ENCODE results near the gene RAB27A. TPM values are rescaled to one million over a fixed set of nuclear protein-coding genes. Genes with fewer than 3 reads are reported as not detected.

RAB27A gene
- polyA plus RNA-seq, 1 of the 3 experiments (the other 2 are of a cell fraction): 9.6 TPM

- CTCF ChIA-PET: interaction anchor here (1.0 to 2.3 kb wide), 8 partner anchors 16 to 649 kb away, joined by 3 to 6 read pairs (median 3); no protein-coding TSS in a partner anchor
- Histone ChIP-seq H3K9ac (peak within 1 kb of the TSS; percentile 85), H3K4me1 (ENCODE audit: control insufficient read depth in 1 of 2, insufficient read depth in 2 of 2, low read depth in 1 of 2, low read length in 1 of 2) (peaks cover 5 to 11% of the 10 kb centered on the region in 2 experiments; a peak in 3 of 4 replicates), H3K79me2 (ENCODE audit: insufficient read depth) (peaks cover 50% of the 10 kb centered on the region), H3K27me3 (ENCODE audit: insufficient read depth) (no peaks in the 10 kb centered on the region), H3K9me3 (no peaks in the 10 kb centered on the region), H4K20me1 (ENCODE audit: insufficient read depth) (peaks cover 38% of the 10 kb centered on the region), H3K4me3 (ENCODE audit: low read depth in 2 of 2, low read length in 1 of 2) (peak within 1 kb of the TSS; percentile 82 to 97), H2AFZ (ENCODE audit: low read depth) (peak within 1 kb of the TSS; percentile 93), H3F3A (replicated peaks; ENCODE audit: insufficient read depth) (peaks cover 10% of the 10 kb centered on the region), H3K9me2 (no peaks in the 10 kb centered on the region; the same call in 1 of the 2 replicates), H3K36me3 (replicated peaks in 1 of 2; ENCODE audit: control insufficient read depth in 1 of 2, insufficient read depth in 2 of 2, low read length in 1 of 2) (peaks cover 15 to 19% of the 10 kb centered on the region in 2 experiments), H3K4me2 (peak within 1 kb of the TSS; percentile 82), H3K27ac (ENCODE audit: low read depth in 2 of 2, low read length in 1 of 2) (peak within 1 kb of the TSS; percentile 91 to 94)
- POLR2A ChIA-PET: interaction anchor here (0.9 to 1.0 kb wide), 2 partner anchors 13 to 123 kb away, joined by 3 to 5 read pairs; partner anchors contain the start of genes PIGB and PIGBOS1
- peak; percentile 90 for DNase-seq
- under 1% methylated on average over 25 of the region's 62 CpGs for WGBS (ENCODE audit: low lambda C conversion rate)
- TF ChIP-seq GABPA (IDR thresholded peaks at IDR 0.05; ENCODE audit: low read depth) (peak; percentile 98), REST (IDR thresholded peaks at IDR 0.05; ENCODE audit: low read depth, low read length) (no peak), CTCF (IDR thresholded peaks at IDR 0.05) (peak; percentile 50), EZH2phosphoT487 (IDR thresholded peaks at IDR 0.05; ENCODE audit: borderline replicate concordance, low read depth) (no peak), USF1 (IDR thresholded peaks at IDR 0.05; ENCODE audit: borderline replicate concordance, low read depth) (no peak; the same call in 1 of the 2 replicates), GATA2 (CRISPR knock-in tag; IDR thresholded peaks at IDR 0.05) (no peak), YY1 (IDR thresholded peaks at IDR 0.05; ENCODE audit: low read depth) (peak; percentile 51; the same call in 1 of the 2 replicates), IRF3 (IDR thresholded peaks at IDR 0.05; ENCODE audit: low read depth, low read length) (no peak), MAX (IDR thresholded peaks at IDR 0.05; ENCODE audit: low read depth) (peak; percentile 97), TEAD4 (IDR thresholded peaks at IDR 0.05; ENCODE audit: borderline replicate concordance, insufficient read depth) (no peak), POLR2AphosphoS5 (IDR thresholded peaks at IDR 0.05; ENCODE audit: low read depth, low read length) (peak; percentile 95), RXRA (IDR thresholded peaks at IDR 0.05; ENCODE audit: borderline replicate concordance, low read depth) (no peak), SMC3 (IDR thresholded peaks at IDR 0.05; ENCODE audit: low read depth, low read length) (no peak), RCOR1 (IDR thresholded peaks at IDR 0.05; ENCODE audit: low read length) (peak; percentile 39), FOXM1 (IDR thresholded peaks at IDR 0.05; ENCODE audit: low read depth) (no peak), TCF12 (IDR thresholded peaks at IDR 0.05) (peak; percentile 46; the same call in 1 of the 2 replicates), JUND (IDR thresholded peaks at IDR 0.05) (no peak), TAF1 (IDR thresholded peaks at IDR 0.05; ENCODE audit: borderline replicate concordance, low read depth, low read length) (peak; percentile 68; the same call in 1 of the 2 replicates), SIN3A (IDR thresholded peaks at IDR 0.05; ENCODE audit: borderline replicate concordance, low read depth, low read length) (peak; percentile 80; the same call in 1 of the 2 replicates), NRF1 (IDR thresholded peaks at IDR 0.05; ENCODE audit: low read depth, low read length) (peak; percentile 81), MEF2A (IDR thresholded peaks at IDR 0.05; ENCODE audit: borderline replicate concordance, low read depth) (no peak), USF2 (IDR thresholded peaks at IDR 0.05; ENCODE audit: borderline replicate concordance, low read depth, low read length) (no peak)
Measured at GRCh38 chr15:55196458-55197361, 92.9 kb downstream of the RAB27A start, which contains the start of gene RSL24D1. Gene RSL24D1, minus strand, starts transcription at chr15:55196941. Its CDS starts 51 bp downstream, at chr15:55196890.
